Sciatic nerve (tissue), 2 donors: Measurements from ENCODE around the gene BSCL2. TPM values are rescaled to one million over a fixed set of nuclear protein-coding genes. Genes with fewer than 3 reads are reported as not detected.
"Not testable (repeated sequence)": the region's sequence is repeated elsewhere in the genome, so short reads cannot be mapped to it uniquely, and the experiment has no call there.

ENCODE experiments used
- ATAC-seq: fragments of 200-7000 bp; cut with Tn5 transposase; one replicate; pipeline ENCODE4 v1.9.1; 2020; ENCODE audit warnings: mild to moderate bottlenecking, moderate library complexity
- DNase-seq: peaks from one replicate; pipeline ENCODE4 v3.0.0-alpha.2; 2020; ENCODE audit warnings: low spot score
- intact Hi-C: fragments of 100-400 bp; cut with DNase I; formaldehyde crosslinking; loops from one replicate; pipeline ENCODE4 v1.14.2; 2022
- total RNA-seq: library from RNA; stranded (reverse); fragmentation: NEBNext Ultra II Directional; extraction: Animal tissue kit (Norgen Biotek cat#: 25700); gene quantifications from one replicate; pipeline ENCODE4 v1.2.1, GENCODE V29; 2021
- donor health status: DM: no; HTN: no; CAD: no.
- donor health status: DM: no; HTN: no; CAD: no.

Gene BSCL2
- total RNA-seq, 1 donor from 2014 or later: 44.5 TPM

DNA sequence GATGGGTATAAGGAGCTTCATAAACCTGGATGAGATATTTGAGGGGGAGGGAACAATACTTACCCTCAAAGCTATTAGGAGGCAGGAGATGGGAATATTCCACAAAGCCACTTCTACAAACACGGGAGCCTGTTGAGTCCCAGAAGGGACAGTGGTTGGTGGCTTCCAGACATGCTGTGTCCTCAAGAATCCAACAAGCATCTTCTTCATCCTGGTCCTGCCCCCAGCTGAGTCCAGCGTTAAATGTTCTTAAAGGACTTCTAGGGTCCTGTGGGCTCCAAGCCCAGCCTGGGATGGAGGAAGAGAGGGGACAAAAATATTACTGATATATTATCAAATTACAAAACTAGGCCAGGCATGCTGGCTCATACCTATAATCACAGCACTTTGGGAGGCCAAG lies 39.8 kb downstream of the BSCL2 start:
- intact Hi-C loops: loop anchor here (5.0 kb wide), 1 partner anchor 1750 kb away; no protein-coding TSS in a partner anchor
- ATAC-seq (no peak), DNase-seq (no peak)

DNA sequence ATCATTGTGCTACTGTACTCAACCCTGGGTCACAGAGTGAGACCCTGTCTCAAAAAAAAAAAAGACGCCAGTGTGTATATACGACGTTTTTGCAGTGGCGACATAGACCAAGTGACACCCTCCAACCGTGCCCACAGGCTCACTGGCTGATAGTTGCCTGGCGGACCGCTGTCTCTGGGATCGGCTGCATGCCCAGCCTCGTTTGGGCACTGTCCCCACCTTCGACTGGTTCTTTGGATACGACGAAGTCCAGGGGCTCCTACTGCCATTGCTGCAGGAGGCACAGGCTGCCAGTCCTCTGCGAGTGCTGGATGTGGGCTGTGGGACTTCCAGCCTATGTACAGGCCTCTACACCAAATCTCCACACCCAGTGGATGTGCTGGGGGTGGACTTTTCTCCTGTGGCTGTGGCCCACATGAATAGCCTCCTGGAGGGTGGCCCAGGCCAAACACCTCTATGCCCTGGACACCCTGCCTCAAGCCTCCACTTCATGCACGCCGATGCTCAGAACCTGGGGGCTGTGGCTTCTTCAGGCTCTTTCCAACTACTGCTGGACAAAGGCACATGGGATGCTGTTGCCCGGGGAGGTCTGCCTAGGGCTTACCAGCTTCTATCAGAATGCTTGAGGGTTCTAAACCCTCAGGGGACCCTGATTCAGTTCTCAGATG lies 40.8 kb downstream of the BSCL2 start:
- DNase-seq (no peak), ATAC-seq (no peak)
- intact Hi-C loops: loop anchor here (5.0 kb wide), 1 partner anchor 1749 kb away; no protein-coding TSS in a partner anchor

DNA sequence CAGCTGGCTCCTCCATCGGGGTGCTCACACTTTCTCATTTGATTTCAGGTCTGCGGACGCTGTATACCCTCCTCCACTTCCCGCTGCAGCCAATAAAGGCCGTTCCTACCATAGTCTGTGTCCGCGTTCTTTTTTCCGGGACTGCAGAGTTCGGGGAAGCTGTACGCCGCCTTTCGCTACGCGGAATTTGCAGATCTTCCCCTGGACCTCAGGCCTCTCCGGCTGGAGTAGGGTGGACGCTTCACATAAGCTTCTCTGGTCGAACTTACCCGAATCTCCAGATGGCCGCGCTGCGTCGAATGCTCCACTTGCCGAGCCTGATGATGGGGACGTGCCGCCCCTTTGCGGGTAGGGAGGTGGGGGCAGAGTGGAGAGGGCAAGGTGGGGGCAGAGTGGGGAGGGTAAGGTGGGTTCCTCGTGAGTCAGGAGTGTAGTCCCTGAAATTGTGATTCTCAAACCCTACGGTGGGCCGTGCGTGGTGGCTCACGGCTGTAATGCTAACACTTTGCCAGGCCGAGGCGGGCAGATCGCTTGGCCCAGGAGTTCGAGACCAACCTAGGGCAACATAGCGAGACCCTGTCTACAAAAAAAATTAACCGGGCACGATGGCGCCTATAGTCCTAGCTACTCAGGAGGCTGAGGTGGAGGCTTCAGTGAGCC lies 41.5 kb downstream of the BSCL2 start:
- DNase-seq (peak; percentile 74), ATAC-seq (peak; percentile 60)
- intact Hi-C loops: loop anchor here (5.0 kb wide), 1 partner anchor 1748 kb away; no protein-coding TSS in a partner anchor

DNA sequence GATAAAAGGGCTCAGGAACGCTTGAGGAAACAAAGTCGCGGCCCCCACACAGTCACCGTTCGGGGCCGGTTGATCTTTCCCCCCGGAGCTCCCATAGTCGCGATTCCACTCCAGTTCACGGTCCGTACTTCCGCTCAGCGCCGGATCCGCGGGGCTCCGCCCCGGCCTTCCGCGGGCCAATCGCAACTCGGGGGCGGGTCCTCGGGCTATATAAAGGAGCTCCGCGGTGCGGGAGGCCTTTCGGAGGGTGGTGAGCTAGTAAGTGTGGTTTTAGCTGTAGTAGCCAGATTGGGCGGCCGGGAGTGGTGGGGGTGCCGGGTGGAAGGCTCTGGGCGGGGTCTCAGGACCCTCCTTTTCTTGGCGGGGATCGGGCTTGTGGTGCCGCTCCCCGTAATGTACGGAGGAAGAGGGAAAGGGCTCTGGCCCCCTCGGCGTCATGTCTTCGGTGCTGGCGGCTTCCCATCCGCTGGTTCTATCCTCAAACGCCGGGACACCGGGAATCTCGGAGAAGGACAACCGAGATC lies 42.1 kb downstream of the BSCL2 start, which contains the start of the genes C11orf98 and CSKMT:
TSS of gene C11orf98 (minus strand) at position 136 of the 524 bp plus-strand sequence. CDS start at position 95, 41 bp downstream.
TSS of gene CSKMT (plus strand) at position 238 of the 524 bp plus-strand sequence. CDS start 568 bp downstream, outside the sequence.
- intact Hi-C loops: loop anchor here (5.0 kb wide), 1 partner anchor 1748 kb away; no protein-coding TSS in a partner anchor
- DNase-seq (peak; percentile 98), ATAC-seq (peak; percentile 99)

DNA sequence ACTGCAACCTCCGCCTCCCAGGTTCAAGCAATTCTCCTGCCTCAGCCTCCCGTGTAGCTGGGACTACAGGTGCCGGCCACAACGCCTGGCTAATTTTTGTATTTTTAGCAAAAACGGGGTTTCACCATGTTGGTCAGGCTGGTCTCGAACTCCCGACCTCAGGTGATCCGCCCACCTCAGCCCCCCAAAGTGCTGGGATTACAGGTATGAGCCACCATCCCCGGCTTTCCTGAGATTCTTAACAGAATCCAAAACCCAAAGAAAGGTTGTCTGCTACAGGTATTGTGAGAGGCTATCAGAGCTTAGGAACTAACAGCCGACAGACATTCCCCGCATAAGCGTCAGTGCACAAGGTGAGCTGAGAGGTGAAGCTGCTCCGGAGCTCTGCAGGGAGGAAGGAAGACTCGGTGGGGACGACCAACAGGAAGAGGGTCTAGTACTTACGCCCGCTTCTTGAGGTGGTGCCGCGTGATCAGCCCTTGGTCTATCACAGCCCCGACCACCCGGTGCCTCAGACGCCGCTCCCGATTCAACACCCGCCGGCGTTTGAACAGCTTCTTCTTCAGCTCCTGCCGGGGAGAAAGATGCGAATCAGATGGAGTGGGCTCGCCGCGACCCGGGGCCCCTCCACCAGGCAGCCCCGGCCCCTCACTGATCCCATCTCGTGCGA lies 42.7 kb downstream of the BSCL2 start:
- intact Hi-C loops: loop anchor here (5.0 kb wide), 1 partner anchor 1747 kb away; no protein-coding TSS in a partner anchor
- DNase-seq: peak; percentile 69
- ATAC-seq: peak; percentile 34

DNA sequence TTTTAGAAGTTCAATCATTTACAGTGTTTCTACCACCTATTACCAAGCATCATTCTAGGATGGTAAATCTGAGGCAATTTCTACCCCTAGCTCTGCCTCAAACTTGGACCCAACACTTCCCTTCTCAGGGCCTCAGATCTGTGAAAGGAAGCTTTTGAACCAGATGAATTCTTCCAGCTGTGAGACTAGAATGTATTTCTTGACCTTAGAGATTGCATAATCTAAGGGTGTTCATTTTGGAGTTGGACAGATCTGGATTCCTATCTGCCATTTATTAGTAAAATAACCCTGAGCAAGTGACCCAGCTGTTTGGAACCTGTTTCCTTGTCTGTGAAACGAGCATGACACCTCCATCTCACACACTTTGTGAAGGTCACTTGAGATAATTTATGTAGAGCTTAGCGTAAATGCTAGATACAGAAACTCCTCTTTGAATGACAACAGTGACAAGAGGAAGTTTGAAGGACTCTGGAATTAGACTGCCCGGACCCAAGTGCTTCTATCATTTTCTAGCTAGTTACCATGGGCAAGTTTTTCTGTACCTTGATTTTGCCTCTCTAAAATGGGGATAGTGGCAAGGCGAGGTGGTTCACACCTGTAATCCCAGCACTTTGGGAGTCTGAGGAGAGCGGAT lies 50.3 kb downstream of the BSCL2 start:
- ATAC-seq: no peak
- DNase-seq: no peak
- intact Hi-C loops: no loop called here

DNA sequence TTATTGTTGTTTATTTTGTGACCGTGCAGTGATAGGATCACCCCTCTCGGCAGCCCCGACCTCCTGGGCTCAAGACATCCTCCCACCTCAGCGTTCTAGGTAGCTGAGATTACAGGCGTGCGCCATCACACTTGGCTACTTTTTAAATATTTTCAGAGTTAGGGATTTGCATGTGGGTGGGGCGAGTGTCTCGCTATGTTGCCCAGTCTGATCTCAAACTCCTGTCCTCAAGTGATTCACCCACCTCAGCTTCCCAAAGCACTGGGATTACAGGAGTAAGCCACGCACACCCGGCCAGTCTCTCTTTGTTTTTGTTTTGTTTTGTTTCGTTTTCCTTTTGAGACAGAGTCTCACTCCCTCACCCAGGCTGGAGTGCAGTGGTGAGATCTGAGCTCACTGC lies 52.9 kb downstream of the BSCL2 start:
- no peak for ATAC-seq
- DNase-seq: no peak
- intact Hi-C loops: no loop called here

DNA sequence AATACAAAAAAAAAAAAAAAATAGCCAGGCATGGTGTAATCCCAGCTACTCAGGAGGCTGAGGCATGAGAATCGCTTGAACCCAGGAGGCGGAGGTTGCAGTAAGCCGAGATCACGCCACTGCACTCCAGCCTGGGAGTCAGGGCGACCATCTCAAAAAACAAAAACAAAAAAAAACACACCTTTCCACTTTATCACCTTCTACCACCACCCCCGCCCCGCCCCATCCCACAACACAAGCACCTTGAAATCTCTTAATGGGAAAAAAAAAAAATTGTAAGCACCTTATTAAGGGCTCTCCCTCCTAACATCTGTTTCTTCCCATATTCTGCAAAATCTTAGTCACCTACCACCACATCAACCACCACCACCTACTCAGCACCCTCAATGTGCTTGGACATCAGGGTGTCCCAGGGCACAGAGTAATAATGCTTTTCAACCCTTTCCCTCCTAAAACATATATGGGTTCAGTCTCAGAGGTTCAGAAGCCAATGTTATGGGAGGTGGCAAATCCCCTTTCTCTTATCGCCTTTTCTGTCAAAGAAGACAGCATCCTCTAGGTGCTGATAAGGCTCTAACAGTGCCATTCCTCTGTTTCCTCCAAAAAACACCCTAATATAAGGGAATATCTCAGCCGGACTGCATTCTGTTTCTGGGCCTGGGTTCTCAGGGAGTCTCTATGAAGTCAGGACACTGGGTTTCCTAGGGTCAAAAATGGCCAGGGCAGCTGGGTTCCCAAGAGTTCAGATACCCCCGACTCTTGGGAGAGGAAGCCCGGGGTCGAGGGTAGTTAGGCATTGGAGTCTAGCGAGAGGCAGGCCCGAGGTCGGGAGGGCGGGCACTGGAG lies 54.8 kb downstream of the BSCL2 start:
- no peak for DNase-seq
- intact Hi-C loops: no loop called here

DNA sequence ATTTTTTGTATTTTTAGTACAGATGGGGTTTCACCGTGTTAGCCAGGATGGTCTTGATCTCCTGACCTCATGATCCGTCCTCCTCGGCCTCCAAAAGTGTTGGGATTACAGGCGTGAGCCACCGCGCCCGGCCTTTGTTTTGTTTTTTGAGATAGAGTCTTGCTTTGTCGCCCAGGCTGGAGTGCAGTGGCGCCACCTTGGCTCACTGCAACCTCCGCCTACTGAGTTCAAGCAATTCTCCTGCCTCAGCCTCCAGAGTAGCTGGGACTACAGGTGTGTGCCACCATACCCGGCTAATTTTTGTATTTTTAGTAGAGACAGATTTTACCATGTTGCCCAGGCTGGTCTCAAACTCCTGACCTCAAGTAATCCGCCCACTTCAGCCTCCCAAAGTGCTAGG lies 56.9 kb downstream of the BSCL2 start:
- intact Hi-C loops, ATAC-seq: not testable (repeated sequence)

More for the DNA sequence above, 54.8 kb downstream of the BSCL2 start:
- ATAC-seq: peak; percentile 3

DNA sequence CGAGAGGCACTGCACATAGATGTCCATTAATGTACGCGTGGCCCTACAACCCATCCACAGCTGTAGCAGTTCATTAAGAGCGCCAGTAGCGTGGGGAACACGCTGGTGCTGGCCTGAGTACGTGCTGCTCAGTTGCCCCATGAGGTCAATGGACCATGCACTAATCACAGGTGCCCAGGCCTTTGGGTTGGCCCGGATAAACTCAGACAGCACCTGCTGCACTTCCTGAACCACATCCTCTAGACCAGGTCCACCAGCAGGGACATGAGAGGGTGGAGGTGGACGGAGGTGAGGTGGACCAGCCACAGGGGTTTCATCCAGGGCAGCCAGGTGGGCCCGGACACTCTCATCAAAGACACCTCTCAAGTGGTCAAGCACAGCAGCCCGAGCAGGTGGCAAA lies 57.7 kb downstream of the BSCL2 start:
- intact Hi-C loops: no loop called here
- no peak for ATAC-seq
- DNase-seq: no peak

More for the DNA sequence above, 56.9 kb downstream of the BSCL2 start:
- not testable (repeated sequence) for DNase-seq

DNA sequence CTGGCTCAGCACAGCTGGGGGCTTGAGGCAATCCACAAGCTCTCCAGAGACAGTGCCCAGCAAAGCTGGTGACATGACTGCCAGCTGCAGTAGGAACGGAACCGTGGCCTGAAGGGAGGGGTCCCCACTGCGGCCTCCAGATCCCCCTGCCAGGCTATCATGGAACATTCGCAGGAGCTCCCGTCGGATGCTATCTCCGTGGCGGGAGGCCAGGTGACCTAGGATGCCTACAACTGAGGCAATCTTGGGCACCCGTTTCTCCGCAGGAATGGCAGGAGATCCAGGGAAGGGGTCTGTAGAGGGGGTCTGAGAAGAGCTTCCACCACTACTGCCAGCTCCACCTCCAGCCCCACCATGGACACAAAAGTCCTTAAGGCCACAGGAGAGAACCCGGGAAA lies 58.3 kb downstream of the BSCL2 start:
- ATAC-seq: no peak
- DNase-seq: no peak
- intact Hi-C loops: no loop called here

DNA sequence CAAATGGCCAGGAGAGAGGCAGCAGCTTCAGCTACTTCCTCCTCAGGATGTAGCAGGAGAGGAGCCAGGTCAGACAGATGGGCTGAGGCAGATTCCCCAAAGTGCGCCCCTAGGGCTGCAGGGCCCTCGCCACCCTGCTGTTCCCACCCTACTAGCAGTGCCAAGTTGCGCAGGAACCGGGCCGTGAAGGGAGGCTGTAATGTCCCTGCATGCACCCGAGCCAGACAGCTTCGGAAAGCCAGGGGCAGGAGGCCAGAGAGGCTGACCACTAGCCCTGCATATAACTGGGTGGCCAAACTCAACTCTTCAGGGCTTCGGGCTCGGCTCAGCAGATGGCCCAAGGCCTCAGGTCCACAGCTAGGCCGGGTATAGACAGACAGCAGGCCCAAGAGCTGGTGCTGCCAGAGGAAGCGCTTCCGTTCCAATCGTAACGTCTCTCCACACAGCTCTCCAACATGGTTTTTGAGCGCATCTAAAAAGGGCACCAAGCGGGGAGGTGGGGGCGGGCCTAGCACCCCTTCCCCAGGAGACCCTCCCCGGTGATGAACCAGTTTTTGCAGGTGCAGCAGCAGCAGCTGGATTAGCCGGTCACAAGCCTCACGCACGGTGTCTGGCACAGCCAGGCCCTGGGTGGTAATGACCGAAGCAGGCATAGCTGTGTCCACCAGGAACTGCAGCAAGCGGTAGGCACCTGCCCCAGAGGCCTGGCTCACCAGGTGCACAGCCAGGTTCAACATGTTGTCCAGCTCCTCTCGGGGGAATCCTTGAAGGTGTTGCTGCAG lies 58.8 kb downstream of the BSCL2 start:
- ATAC-seq (no peak), DNase-seq (no peak)
- intact Hi-C loops: no loop called here

DNA sequence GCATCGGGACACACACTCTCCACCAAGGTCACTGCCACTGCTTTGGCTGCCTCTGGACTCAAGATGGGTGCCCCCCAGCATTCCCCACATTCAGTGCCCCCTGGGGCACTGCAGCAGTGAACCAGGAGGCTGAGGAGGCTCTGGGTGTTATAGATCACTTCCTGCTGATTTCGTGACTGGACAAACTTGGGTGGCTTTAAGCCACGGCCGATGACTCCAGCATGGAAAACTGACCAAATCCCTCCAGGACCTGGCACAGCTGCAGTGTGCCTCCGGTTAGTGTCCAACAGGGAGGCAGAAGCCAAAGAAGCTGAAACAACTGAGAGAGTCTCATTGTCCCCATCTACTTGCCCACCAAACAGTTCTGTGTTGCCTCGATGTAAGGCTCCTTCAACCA lies 59.6 kb downstream of the BSCL2 start:
- DNase-seq (no peak), ATAC-seq (no peak)
- intact Hi-C loops: no loop called here

DNA sequence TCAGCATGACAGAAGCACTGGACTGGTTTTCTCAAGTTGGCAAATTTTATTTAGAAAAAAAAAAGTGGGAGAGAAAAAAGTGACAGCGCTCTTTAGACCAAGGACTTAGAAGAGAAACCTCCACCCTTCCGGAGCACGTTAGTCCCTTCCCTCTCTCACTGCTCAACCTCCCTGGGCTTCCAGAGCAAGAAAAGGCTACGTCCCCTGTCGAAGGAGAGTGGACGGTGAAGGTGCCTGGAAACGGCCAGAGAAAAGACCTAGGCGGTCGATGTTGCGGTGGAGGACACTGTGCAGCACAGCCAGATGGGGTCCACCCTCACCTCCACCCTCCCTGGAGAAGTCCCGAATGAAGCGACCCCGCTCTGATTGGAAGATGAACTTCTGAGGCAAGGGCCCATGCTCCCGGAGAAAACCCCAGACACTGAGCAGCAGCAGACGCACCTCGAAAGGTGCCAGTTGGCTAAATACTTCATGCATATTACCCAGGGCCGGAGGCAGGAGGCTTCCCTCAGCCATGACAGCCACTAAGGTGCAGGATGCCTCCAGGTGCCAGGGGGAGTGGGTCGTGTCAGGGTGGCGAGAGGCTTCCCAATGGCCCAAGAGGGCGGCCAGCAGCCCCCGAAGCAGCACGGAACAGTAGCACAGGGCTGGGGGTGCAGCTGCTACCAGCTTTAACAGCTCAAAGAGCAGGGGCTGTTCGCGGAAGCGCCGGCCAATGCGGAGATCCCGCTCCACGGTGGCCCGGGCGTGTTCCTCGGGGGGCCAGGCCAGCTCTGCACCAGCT lies 60.2 kb downstream of the BSCL2 start:
- intact Hi-C loops: no loop called here
- ATAC-seq (peak; percentile 2), DNase-seq (no peak)

DNA sequence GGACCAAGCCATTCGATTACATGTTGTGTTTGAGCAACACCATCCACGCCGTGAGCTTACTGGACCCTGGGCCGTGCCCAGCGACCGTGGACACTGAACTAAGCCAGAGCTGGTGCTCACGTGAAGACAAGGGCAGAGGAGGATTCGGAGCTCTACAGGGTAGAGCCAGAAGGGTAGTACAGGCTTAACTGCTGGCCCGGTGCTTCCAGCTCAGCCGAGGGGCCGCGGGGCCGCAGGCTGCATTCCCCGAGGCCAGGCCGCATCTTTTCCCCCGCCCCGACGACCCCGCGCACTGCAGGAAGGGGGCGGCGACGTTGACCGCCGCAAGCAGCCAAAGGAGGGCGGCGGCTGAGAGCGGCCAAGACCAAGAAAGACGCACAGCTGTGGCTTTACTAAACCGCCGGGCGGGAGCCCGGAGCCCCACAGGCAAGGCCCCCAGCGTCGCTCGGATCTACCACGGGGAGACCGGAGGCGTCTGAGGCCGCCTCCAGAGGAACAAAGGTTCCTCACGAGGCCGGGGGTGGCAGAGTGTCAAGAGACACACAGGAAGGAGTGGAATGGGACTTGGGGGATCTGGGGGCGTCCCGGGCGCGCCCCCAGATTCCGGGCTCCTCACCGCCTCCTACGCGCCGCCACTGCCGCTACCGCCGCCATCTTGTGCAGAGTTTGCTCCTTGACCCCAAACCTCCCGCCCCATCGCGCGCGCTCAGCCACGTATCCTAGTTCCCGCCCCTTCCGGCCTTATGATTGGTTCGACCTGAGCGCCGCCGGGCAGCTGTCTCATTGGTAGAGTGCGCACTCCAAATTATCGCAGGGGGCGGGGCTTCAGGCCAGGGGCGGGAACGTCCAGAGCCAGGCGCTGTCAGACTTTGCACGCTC lies 61.0 kb downstream of the BSCL2 start, which contains the start of gene GANAB:
TSS of gene GANAB (minus strand) at position 668 of the 879 bp plus-strand sequence. CDS start at position 654, 14 bp downstream.
- ATAC-seq (peak; percentile 99), DNase-seq (peak; percentile 100)
- intact Hi-C loops: no loop called here

DNA sequence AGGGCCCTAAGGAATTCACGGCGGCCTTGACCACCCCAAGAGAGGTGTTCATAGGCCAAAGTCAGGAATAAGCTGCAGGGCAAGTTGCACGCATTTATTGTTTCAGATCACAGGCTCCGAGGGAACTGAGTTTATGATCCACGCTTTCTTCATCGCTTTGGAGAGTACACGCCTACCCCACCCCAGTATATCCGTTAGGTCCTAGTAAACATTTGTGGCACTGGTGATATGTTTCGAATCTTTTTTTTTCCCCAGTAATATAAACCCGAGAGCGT lies 61.6 kb downstream of the BSCL2 start:
- no peak for ATAC-seq

More for the DNA sequence above, 61.6 kb downstream of the BSCL2 start:
- no peak for DNase-seq
- intact Hi-C loops: no loop called here
